ENCODE results near the gene GPBAR1. TPM values are rescaled to one million over a fixed set of nuclear protein-coding genes. Genes with fewer than 3 reads are reported as not detected.

GPBAR1 gene
- total and polyA plus RNA-seq, 4 donors = 0.42 to 2.7 (median 1.8) TPM

- H3K4me3 ChIP-seq (ENCODE audit: low read depth in 1 of 3, low read length in 3 of 3) = no peak overlapping the region
- WGBS = 8% methylated on average over 9 of the region's 9 CpGs
- DNase-seq (ENCODE audit: low spot score) = peak; percentile 90
- H3K9ac ChIP-seq (ENCODE audit: low read depth in 1 of 2, low read length in 2 of 2) = peak overlapping the region in 1 of 2 donors; percentile 21
- H3K27me3 ChIP-seq (ENCODE audit: control insufficient read depth in 4 of 4, insufficient read depth in 4 of 4, low read length in 3 of 4) = no peaks in the 10 kb centered on the region
- H3K27ac ChIP-seq (ENCODE audit: low read depth in 1 of 2, low read length in 2 of 2) = no peak overlapping the region
- peaks cover 7 to 11% (median 8%) of the 10 kb centered on the region in 4 donors for H3K4me1 ChIP-seq (ENCODE audit: control insufficient read depth in 4 of 4, insufficient read depth in 4 of 4, low read length in 3 of 4)
- H3K9me3 ChIP-seq (ENCODE audit: control insufficient read depth in 4 of 4, low read length in 3 of 4) = no peaks in the 10 kb centered on the region
- H3K36me3 ChIP-seq (ENCODE audit: control insufficient read depth in 4 of 4, insufficient read depth in 3 of 4, low read depth in 1 of 4, low read length in 3 of 4) = no peaks in the 10 kb centered on the region
- TF ChIP-seq HNF4A (conservative IDR thresholded peaks at IDR 0.05) (peak; percentile 15 to 36), ZBTB33 (IDR thresholded peaks at IDR 0.05) (no peak), NR2F2 (IDR thresholded peaks at IDR 0.05) (peak; percentile 14), JUND (IDR thresholded peaks at IDR 0.05) (no peak), RAD21 (IDR thresholded peaks at IDR 0.05) (peak; percentile 99), FOXA2 (IDR thresholded peaks at IDR 0.05) (no peak), SP1 (IDR thresholded peaks at IDR 0.05) (peak; percentile 40), YY1 (IDR thresholded peaks at IDR 0.05) (peak; percentile 40), TAF1 (conservative IDR thresholded peaks at IDR 0.05) (no peak), ATF3 (IDR thresholded peaks at IDR 0.05) (peak; percentile 50), MAX (IDR thresholded peaks at IDR 0.05) (no peak), REST (IDR thresholded peaks at IDR 0.05) (no peak), EGR1 (IDR thresholded peaks at IDR 0.05; ENCODE audit: low read depth in 2 of 2) (no peak), HNF4G (IDR thresholded peaks at IDR 0.05) (no peak), RXRA (IDR thresholded peaks at IDR 0.05) (peak in 1 of 2 donors; percentile 38), FOXA1 (IDR thresholded peaks at IDR 0.05) (no peak), GABPA (IDR thresholded peaks at IDR 0.05 in 1 of 2, conservative IDR thresholded peaks at IDR 0.05 in 1 of 2) (no peak), CTCF (IDR thresholded peaks at IDR 0.05; ENCODE audit: low read depth, low read length, missing input control) (peak; percentile 98)
These were observed 40.5 kb downstream of the GPBAR1 start for GRCh38 chr2:218301176-218301819.

Measured in liver (tissue), 9 donors.